Measurements from ENCODE around the gene FOXM1.

Gene FOXM1

DNA sequence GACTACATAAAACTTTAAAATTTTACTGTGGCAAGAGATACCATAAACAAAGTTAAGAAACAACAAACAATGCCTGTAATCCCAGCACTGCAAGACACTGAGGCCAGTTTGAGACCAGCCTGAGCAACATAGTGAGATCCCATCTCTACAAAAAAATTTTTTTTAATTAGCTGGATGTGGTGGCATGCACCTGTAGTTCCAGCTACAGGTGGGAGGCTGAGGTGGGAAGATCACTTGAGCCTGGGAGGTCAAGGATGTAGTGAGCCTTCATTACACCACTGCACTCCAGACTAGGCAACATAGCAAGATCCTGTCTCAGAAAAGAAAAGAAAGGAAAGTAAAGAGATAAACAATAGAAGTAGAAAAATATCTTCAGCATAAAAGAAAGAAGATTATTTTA lies 16.8 kb downstream of the FOXM1 start:
- no peaks in the 10 kb centered on the region for H3K27me3 ChIP-seq (ENCODE audit: insufficient read depth, insufficient read length)
- H3K36me3 ChIP-seq (ENCODE audit: insufficient read depth, insufficient read length, low read length): peaks cover 79% of the 10 kb centered on the region
- TF ChIP-seq ZNF274 (IDR thresholded peaks at IDR 0.05; ENCODE audit: low read depth, low read length): no peak
- TF ChIP-seq SUZ12 (IDR thresholded peaks at IDR 0.05; ENCODE audit: extremely low read depth, insufficient read depth, insufficient read length): no peak
- TF ChIP-seq YY1 (IDR thresholded peaks at IDR 0.05; ENCODE audit: insufficient read depth, insufficient read length): no peak
- no peaks in the 10 kb centered on the region for H3K9me3 ChIP-seq (ENCODE audit: insufficient read depth, low read length)
- no peak overlapping the region for H3K4me3 ChIP-seq (ENCODE audit: insufficient read length, low read depth)
- peaks cover 20% of the 10 kb centered on the region for H3K4me1 ChIP-seq (ENCODE audit: insufficient read depth, insufficient read length)
- H3K9ac ChIP-seq (ENCODE audit: insufficient read length, low read depth): no peak overlapping the region
- no peak for DNase-seq (ENCODE audit: low read depth, low spot score)

- H3K9ac ChIP-seq (ENCODE audit: insufficient read length, low read depth): peak overlapping the region; percentile 32
- no peak for DNase-seq (ENCODE audit: low read depth, low spot score)
- H3K36me3 ChIP-seq (ENCODE audit: insufficient read depth, insufficient read length, low read length): peaks cover 73% of the 10 kb centered on the region
- no peak for TF ChIP-seq SUZ12 (IDR thresholded peaks at IDR 0.05; ENCODE audit: extremely low read depth, insufficient read depth, insufficient read length)
- no peak for TF ChIP-seq YY1 (IDR thresholded peaks at IDR 0.05; ENCODE audit: insufficient read depth, insufficient read length)
- no peak; the same call in 1 of the 2 replicates for TF ChIP-seq ZNF274 (IDR thresholded peaks at IDR 0.05; ENCODE audit: low read depth, low read length)
- no peaks in the 10 kb centered on the region for H3K9me3 ChIP-seq (ENCODE audit: insufficient read depth, low read length)
- H3K4me1 ChIP-seq (ENCODE audit: insufficient read depth, insufficient read length): peaks cover 20% of the 10 kb centered on the region
- no peak overlapping the region for H3K4me3 ChIP-seq (ENCODE audit: insufficient read length, low read depth)
- no peaks in the 10 kb centered on the region for H3K27me3 ChIP-seq (ENCODE audit: insufficient read depth, insufficient read length)
Observed at GRCh38 chr12:2858944-2859421, 18.0 kb downstream of the FOXM1 start.

DNA sequence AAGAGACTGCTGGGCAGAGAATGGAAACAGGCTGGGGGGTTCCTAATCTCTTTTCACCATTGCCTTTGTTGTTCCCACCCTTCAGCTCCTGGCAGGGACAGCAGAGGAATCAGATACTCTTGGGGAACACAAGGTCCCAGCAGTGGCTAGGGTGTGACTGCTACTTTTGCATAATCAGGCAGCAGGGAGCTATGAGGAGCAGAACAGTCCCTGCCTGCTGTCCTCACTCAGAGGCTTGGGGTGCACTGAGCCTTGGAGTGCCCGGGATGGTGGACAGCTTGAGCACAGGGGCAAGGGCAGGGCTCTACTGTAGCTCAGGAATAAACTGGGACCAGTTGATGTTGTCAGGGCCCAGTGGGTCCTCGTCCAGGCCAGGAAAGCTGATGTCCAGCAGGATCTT lies 18.6 kb downstream of the FOXM1 start:
- Histone ChIP-seq H3K9ac (ENCODE audit: insufficient read length, low read depth) (peak overlapping the region; percentile 38), H3K36me3 (ENCODE audit: insufficient read depth, insufficient read length, low read length) (peaks cover 67% of the 10 kb centered on the region), H3K27me3 (ENCODE audit: insufficient read depth, insufficient read length) (no peaks in the 10 kb centered on the region), H3K9me3 (ENCODE audit: insufficient read depth, low read length) (no peaks in the 10 kb centered on the region), H3K4me3 (ENCODE audit: insufficient read length, low read depth) (no peak overlapping the region), H3K4me1 (ENCODE audit: insufficient read depth, insufficient read length) (peaks cover 20% of the 10 kb centered on the region)
- TF ChIP-seq SUZ12 (IDR thresholded peaks at IDR 0.05; ENCODE audit: extremely low read depth, insufficient read depth, insufficient read length) (no peak), YY1 (IDR thresholded peaks at IDR 0.05; ENCODE audit: insufficient read depth, insufficient read length) (no peak), ZNF274 (IDR thresholded peaks at IDR 0.05; ENCODE audit: low read depth, low read length) (no peak)
- no peak for DNase-seq (ENCODE audit: low read depth, low spot score)

DNA sequence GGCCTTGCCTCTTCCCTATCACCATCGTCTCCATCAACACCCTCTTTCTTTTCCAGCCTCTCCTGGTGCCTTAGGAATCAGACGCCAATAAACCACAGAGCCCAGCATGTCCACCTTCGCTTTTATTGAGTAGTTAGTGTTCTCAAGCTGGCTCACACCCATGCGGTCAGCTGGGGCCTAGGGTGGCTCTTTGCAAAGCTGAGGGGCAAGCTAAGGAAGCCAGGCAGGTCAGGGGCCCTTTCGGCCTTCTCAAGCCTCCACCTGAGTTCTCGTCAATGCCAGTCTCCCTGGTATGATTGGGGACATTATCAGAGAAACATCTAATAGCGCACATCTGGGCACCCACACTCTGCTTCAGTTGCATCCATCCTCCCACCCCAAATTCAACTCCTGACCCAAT lies 19.4 kb downstream of the FOXM1 start:
- no peak overlapping the region for H3K4me3 ChIP-seq (ENCODE audit: insufficient read length, low read depth)
- peaks cover 20% of the 10 kb centered on the region for H3K4me1 ChIP-seq (ENCODE audit: insufficient read depth, insufficient read length)
- no peaks in the 10 kb centered on the region for H3K27me3 ChIP-seq (ENCODE audit: insufficient read depth, insufficient read length)
- TF ChIP-seq YY1 (IDR thresholded peaks at IDR 0.05; ENCODE audit: insufficient read depth, insufficient read length): no peak
- no peak for TF ChIP-seq ZNF274 (IDR thresholded peaks at IDR 0.05; ENCODE audit: low read depth, low read length)
- TF ChIP-seq SUZ12 (IDR thresholded peaks at IDR 0.05; ENCODE audit: extremely low read depth, insufficient read depth, insufficient read length): no peak
- H3K9me3 ChIP-seq (ENCODE audit: insufficient read depth, low read length): no peaks in the 10 kb centered on the region
- no peak for DNase-seq (ENCODE audit: low read depth, low spot score)
- no peak overlapping the region for H3K9ac ChIP-seq (ENCODE audit: insufficient read length, low read depth)
- peaks cover 60% of the 10 kb centered on the region for H3K36me3 ChIP-seq (ENCODE audit: insufficient read depth, insufficient read length, low read length)

DNA sequence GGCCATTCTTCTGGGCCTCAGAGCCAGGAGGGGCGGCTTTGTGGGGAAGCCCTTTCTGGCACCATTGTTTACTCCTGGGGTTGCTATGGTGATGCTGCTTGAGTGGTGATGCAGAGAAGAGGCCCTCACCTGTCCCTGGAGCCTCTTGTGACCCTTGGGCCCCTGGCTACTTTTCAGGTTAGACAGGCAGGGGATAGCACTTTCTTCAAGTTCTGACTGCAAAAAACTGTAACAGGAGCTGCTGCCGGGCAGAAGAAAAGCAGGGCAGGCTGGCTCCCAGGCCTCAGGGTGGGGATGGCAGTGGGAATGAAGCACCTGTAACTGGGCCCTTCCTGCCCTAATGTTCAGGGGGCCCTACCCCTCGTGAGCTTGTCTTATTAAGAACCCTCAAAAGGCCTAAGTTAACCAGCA lies 19.9 kb downstream of the FOXM1 start, which contains the start of gene TEX52:
TSS of gene TEX52 (minus strand) at position 19 of the 411 bp plus-strand sequence. CDS start at position 6, 13 bp downstream.
- H3K9ac ChIP-seq (ENCODE audit: insufficient read length, low read depth): peak within 1 kb of the TSS; percentile 13
- peaks cover 54% of the 10 kb centered on the region for H3K36me3 ChIP-seq (ENCODE audit: insufficient read depth, insufficient read length, low read length)
- DNase-seq (ENCODE audit: low read depth, low spot score): no peak
- H3K27me3 ChIP-seq (ENCODE audit: insufficient read depth, insufficient read length): no peaks in the 10 kb centered on the region
- TF ChIP-seq SUZ12 (IDR thresholded peaks at IDR 0.05; ENCODE audit: extremely low read depth, insufficient read depth, insufficient read length) (no peak), ZNF274 (IDR thresholded peaks at IDR 0.05; ENCODE audit: low read depth, low read length) (no peak), YY1 (IDR thresholded peaks at IDR 0.05; ENCODE audit: insufficient read depth, insufficient read length) (no peak)
- no peaks in the 10 kb centered on the region for H3K9me3 ChIP-seq (ENCODE audit: insufficient read depth, low read length)
- no peak within 1 kb of the TSS for H3K4me3 ChIP-seq (ENCODE audit: insufficient read length, low read depth)
- peaks cover 20% of the 10 kb centered on the region for H3K4me1 ChIP-seq (ENCODE audit: insufficient read depth, insufficient read length)

DNA sequence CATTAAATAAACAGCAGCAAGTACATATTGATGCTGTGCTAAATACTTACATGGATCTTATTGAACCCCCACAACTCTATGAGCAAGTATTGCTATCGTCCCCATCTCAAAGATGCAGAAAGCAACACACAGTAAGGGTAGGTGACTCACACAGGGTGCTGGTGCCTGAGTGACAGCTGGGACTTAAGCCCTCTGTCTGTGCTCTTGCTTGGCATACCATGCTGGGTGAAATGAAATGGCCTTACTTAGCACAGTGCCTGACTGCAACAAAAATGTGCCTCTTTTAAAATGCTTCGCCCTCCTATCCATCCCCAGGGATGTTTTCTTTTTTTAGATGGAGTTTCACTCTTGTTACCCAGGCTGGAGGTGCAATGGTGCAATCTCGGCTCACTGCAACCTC lies 20.9 kb downstream of the FOXM1 start:
- Histone ChIP-seq H3K9ac (ENCODE audit: insufficient read length, low read depth) (no peak overlapping the region), H3K9me3 (ENCODE audit: insufficient read depth, low read length) (no peaks in the 10 kb centered on the region), H3K27me3 (ENCODE audit: insufficient read depth, insufficient read length) (no peaks in the 10 kb centered on the region), H3K4me3 (ENCODE audit: insufficient read length, low read depth) (no peak overlapping the region), H3K4me1 (ENCODE audit: insufficient read depth, insufficient read length) (peaks cover 20% of the 10 kb centered on the region), H3K36me3 (ENCODE audit: insufficient read depth, insufficient read length, low read length) (peaks cover 45% of the 10 kb centered on the region)
- TF ChIP-seq ZNF274 (IDR thresholded peaks at IDR 0.05; ENCODE audit: low read depth, low read length) (no peak), YY1 (IDR thresholded peaks at IDR 0.05; ENCODE audit: insufficient read depth, insufficient read length) (no peak)
- DNase-seq (ENCODE audit: low read depth, low spot score): no peak

GRCh38 chr12:2855546-2855945 lies 21.4 kb downstream of the FOXM1 start:
- peaks cover 44% of the 10 kb centered on the region for H3K36me3 ChIP-seq (ENCODE audit: insufficient read depth, insufficient read length, low read length)
- no peak for DNase-seq (ENCODE audit: low read depth, low spot score)
- H3K9me3 ChIP-seq (ENCODE audit: insufficient read depth, low read length): no peaks in the 10 kb centered on the region
- no peak for TF ChIP-seq YY1 (IDR thresholded peaks at IDR 0.05; ENCODE audit: insufficient read depth, insufficient read length)
- no peak for TF ChIP-seq ZNF274 (IDR thresholded peaks at IDR 0.05; ENCODE audit: low read depth, low read length)
- TF ChIP-seq SUZ12 (IDR thresholded peaks at IDR 0.05; ENCODE audit: extremely low read depth, insufficient read depth, insufficient read length): no peak
- H3K4me1 ChIP-seq (ENCODE audit: insufficient read depth, insufficient read length): peaks cover 20% of the 10 kb centered on the region
- H3K4me3 ChIP-seq (ENCODE audit: insufficient read length, low read depth): no peak overlapping the region
- no peaks in the 10 kb centered on the region for H3K27me3 ChIP-seq (ENCODE audit: insufficient read depth, insufficient read length)
- no peak overlapping the region for H3K9ac ChIP-seq (ENCODE audit: insufficient read length, low read depth)
